Fibroblast of peridontal ligament (primary cell): ENCODE measurements around the gene GNAQ.
A peak's percentile ranks its signal among the peaks of the same experiment; 100 is the strongest.
"Not testable (repeated sequence)": the region's sequence is repeated elsewhere in the genome, so short reads cannot be mapped to it uniquely, and the experiment has no call there.

ENCODE experiments used
- DNase-seq: peaks from one replicate; pipeline ENCODE4 v3.0.0-alpha.2; 2010; ENCODE audit errors: extremely low read depth

The GNAQ gene

GRCh38 chr9:77690723-77691122 lies 340.9 kb downstream of the GNAQ start:
- not testable (repeated sequence) for DNase-seq

DNA sequence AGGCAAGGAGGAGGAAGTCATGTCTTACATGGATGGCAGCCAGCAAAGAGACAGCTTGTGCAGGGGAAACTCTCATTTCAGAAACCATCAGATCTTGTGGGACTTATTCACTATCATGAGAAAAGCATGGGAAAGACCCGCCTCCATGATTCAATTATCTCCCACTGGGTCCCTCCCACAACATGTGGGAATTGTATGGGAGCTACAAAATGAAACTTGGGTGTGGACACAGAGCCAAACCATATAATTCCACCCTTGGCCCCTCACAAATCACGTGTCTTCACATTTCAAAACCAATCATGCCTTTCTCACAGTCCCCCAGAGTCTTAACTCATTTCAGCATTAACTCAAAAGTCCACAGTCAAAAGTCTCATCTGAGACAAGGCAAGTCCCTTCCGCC lies 341.5 kb downstream of the GNAQ start:
- peak; percentile 31 for DNase-seq

GRCh38 chr9:77687737-77688136 lies 343.9 kb downstream of the GNAQ start:
- not testable (repeated sequence) for DNase-seq

- DNase-seq = peak; percentile 6
Observed at GRCh38 chr9:77680581-77680980, 351.0 kb downstream of the GNAQ start.

- DNase-seq = no peak
Observed at GRCh38 chr9:77679661-77680368, 351.8 kb downstream of the GNAQ start.

GRCh38 chr9:77679088-77679487 lies 352.5 kb downstream of the GNAQ start:
- no peak for DNase-seq

DNA sequence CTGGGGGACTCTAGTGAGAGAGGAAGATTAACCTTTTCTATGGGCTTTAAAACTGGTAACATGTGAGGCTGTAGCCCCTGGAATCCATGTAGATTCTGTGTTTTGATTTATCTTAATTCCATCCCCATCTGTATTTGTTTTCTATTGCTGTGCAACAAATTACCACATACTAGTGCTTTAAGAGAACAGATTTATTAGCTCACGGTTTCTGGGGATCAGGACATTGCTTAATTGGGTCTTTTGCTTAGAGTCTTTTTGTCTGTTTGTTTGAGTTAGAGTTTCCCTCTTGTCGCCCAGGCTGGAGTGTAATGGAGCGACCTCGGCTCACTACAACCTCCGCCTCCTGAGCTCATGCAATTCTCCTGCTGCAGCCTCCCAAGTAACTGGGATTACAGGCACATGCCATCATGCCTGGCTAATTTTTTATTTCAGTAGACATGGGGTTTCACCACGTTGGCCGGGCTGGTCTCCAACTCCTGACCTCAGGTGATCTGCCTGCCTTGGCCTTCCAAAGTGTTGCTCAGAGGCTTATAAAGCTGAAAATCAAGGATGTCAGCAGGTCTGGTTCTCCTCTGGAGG lies 353.6 kb downstream of the GNAQ start:
- DNase-seq = no peak

GRCh38 chr9:77677397-77677796 lies 354.2 kb downstream of the GNAQ start:
- no peak for DNase-seq

DNA sequence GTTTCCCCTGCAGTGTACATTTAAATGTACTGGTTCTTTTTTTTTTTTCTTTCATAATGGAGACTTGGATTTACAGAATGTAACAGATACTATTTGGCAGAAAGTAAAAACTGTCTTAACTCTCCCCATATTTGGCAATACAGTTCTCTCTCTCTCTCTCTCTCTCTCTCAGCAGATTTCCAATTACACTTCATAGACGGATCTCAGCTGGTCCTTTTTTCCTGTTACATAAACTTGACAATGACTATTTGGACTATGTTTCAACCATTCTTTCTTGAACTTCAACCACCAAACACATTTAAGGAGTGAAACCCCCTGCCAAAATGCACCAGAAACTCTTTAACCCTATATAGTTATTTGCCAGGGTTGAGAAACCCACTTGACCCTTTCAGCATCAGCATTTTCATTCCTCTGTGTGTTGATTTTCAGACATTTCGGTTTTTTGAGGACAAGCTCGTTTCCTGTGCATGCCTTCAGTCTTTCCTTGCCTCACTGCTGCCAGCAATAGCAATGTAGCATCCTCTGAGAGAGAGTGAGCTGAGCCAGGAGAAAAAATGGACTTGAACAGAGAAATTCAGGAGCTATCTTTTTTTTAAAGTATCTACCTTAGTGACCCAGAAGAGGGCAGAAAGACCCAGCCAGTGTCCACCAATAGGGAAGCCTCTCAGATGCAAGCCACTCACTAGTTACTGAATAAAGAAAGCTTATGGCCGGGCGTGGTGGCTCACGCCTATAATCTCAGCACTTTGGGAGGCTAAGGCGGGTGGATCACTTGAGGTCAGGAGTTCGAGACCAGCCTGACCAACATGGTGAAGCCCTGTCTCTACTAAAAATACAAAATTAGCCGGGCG lies 357.4 kb downstream of the GNAQ start:
- peak; percentile 72 for DNase-seq

GRCh38 chr9:77672183-77672582 lies 359.4 kb downstream of the GNAQ start:
- DNase-seq = no peak

- no peak for DNase-seq
Observed at GRCh38 chr9:77667151-77667550, 364.5 kb downstream of the GNAQ start.
